Nucleus accumbens (tissue), 56 donors: ENCODE results near the gene NUP205.
"Not testable (repeated sequence)": the region's sequence is repeated elsewhere in the genome, so short reads cannot be mapped to it uniquely, and the experiment has no call there.

Experiments used
- DNase-seq, 56 donors: peaks; one replicate each; lab custom pipeline; 2025; lab: John Stamatoyannopoulos, UW

Gene NUP205

DNA sequence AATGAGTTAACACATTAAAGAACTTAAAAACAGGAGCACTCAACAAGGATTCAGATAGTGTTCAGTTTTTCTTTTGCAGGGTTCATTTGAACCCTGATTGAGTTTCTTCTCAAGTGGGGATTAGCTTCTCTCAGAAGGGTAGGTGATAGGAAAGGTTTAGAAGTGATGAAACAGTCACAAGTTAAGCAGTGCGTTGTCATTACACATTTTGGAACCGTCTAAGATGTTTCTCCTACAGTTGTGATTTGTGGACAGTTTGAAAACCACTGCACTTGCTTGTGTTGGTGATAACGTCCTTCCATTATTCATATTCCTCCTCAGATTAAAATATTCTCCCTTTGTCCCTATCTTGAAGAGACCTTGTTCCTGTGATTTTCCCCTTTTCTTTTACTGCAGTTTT, 107.3 kb downstream of the NUP205 start:
- no peak for DNase-seq

DNA sequence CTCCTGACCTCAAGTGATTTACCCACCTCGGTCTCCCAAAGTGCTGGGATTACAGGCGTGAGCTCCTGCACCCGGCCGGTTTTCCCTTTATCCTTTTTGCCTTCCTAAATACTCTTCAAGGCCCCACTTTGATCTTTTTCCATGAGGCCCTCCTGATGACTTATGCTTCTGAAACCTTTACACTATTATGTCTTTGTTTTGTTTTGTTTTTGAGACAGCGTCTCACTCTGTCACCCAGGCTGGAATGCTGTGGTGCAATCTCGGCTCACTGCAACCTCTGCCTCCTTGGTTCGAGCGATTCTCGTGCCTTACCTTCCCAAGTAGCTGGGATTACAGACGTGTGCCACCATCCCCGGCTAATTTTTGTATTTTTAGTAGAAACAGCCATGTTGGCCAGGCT, 108.4 kb downstream of the NUP205 start:
- no peak for DNase-seq

DNA sequence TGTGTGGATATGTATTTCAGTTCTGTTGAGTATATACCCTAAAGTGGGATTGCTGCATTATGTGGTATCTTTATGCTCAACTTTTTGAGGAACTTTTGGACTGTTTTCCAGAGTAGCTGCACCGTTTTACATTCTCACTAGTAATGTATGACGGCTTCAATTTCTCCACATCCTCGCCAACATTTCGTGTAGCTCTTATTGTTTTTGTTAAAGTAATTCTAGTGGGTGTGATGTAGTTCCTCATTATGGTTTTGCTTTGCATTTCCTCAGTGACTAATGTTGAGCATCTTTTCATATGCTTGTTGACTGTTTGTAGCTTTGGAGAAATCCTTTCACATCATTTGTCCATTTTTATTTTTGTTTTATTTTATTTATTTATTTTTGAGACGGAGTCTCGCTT, 109.1 kb downstream of the NUP205 start:
- DNase-seq: no peak

DNA sequence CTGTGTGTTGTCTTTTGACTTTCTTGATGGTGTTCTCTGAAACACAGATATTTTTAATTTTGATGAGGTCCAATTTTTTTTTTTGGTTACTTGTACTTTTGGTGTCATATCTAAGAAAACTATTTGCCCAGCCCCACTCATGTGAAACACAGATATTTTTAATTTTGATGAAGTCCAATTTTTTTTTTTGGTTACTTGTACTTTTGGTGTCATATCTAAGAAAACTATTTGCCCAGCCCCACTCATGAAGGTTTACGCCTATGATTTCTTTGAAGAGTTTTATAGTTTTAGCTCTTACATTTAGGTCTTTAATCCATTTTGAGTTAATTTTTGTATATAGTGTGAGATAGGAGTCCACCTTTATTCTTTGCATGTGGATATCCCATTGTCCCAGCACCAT, 109.9 kb downstream of the NUP205 start:
- not testable (repeated sequence) for DNase-seq

DNA sequence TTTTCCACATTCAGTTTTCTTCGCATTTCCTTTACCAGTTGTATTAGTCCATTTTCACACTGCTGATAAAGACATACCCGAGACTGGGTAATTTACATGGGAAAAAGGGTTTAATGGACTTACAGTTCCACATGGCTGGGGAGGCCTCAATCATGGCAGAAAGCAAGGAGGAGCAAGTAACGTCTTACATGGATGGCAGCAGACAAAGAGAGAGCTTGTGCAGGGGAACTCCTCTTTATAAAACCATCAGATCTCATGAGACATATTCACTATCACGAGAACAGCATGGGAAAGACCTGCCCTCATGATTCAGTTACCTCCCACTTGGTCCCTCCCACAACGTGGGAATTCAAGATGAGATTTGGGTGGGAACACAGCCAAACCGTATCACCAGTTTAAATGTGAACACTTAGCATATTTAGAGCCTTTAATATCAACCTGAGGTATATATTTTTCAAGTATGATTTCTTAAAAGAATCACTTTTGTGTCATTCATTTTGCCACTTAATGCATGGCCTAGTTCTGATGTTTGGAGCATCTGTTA, 111.2 kb downstream of the NUP205 start:
- not testable (repeated sequence) for DNase-seq

DNA sequence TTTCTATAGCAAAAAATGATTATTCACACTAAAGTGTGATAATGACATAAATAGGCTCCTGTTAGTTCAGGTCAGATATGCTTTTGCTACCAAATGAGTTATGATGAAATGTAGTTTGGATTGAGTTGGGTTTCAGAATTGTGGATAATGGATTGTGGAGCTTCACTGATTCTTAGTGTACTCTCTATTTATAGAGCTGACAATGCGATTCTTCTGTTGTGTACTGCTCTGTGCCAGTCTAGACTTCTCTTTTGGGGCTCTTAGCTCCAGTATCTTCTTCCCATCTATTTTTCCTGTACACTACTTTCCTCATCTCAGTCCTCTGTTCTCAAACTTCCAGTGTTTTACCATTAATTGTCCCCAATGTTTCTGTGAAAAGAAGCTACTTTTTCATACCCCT, 112.1 kb downstream of the NUP205 start:
- no peak for DNase-seq

DNA sequence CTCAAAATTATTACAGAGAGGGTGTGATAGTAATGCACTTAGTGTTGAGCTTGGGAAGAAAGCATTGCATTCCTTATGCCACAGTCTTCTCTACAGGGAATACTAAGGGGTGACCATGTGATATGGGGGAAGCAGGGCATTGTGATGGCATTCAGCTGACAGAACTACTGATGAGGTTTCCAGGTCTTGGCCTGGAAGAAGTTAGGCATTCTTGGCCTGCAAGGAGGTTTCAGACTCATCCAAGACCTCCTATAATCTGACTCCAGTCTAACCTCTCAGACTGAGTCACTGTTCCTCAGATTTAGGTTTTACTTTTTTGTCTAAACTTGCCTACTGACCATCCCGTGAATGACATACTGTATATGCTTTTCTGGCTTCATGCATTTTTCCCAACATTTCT, 112.5 kb downstream of the NUP205 start:
- no peak for DNase-seq

DNA sequence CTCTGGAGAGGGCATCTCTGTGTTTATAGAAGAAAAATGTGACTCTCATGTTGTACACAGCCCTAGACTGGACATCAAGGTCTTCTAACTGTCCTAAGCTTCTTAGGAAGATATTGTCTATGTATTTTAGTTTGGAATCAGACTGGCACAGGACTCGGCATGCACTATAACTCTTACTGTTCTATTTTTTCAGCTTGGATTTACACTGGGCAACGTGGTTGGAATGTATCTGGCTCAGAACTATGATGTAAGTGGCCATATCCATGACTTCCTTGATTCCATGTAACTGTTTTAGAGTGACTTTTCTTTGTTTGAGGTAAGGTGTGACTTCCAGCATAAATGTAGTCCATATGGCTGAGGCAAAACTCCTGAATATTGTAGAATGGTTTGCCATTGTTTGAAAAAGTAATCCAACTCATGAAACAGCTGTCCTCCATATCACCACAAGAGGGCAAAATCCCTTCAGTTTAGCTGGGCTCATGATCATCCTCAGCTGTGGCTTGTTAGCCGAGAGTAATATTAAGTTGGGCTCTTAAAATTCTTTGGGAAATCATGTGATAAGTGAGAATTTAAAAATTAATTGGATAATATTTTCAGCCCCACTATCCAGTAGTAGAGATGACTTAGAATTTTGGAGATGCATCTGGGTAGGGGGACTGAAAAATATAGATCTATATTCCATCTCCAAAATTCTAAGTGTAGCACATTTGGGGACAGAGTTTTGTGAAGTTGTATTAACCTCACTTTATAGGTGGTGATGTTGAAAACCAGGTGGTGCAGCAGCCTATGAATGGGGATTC, 115.0 kb downstream of the NUP205 start:
- DNase-seq: peak in 8 of 56 donors; percentile 1 to 24 (median 13)

DNA sequence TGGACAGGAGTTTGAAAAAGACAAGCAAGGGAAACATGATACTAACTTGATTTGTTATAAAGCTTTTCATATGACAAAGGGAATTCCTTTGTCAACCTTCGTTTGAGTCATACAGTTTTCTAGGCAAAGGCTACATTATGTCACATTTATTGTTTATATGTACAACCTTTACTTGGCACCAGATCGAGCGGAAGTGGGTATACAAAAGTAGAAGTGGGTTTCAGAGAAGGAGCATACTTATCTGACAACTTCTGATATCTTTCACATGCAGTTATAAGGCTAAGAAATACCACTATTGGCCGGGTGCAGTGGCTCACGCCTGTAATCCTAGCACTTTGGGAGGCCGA, 115.6 kb downstream of the NUP205 start:
- no peak for DNase-seq

DNA sequence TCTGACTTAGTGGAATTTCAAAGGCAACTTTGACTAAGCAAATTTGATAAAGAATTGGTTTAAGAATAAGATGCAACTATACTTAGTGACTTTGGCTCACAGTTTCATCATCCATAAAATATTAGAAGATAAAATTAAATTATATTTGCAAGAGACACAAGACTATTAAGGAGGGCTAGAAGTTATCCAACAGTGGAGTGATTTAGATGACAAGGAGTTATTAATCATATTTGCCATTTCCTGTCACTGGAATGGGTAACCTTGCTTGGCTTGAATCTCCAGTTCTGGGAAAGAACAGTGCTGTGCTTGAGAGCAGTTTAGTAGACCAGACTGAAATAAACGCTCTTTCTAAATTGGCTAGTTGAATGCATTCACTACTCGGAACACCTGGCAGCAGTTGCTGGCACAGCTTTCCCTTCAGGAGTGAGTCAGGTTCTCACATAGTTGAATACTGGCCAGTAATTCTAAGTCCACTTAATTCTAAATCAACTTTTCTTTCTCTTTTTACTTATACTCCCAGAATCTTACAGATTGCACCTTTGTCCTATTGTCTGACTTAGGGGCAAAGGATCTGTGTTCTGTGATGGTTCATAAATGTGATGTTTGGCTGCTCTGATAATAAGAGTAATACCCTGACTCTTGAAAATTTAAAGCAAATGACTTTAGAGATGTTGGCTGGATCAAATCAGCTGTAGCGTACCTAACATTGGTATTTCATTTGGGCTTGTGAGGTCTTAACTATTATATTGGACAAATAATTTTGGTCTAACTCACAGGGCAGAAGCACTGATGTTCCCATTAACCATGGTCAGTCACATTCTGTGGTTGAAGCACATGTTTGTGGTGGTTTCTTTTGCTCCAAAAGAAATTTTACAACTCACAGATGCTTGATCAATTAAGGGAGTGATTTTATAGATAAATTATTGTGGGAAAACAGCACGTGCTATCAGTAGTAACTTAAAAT, 121.2 kb downstream of the NUP205 start:
- DNase-seq: no peak

DNA sequence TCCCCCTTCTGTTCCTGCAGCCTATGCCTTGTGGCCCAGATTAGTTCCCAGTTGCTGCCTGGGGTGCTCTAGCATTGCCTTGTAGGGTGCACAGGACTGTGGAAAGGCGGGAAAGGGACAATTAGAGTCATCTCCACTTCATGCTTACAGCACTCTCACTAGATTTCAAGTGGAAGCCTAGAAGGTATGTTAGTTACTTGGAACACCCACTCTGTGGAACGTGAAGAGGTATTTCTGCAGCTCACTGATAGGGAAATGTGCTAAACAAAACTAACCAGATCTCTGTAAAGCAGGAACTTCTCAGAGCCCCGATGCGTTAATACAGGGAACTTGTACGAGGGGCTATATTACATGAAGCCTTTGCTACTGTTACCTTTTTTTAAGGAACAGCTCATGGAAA, 124.0 kb downstream of the NUP205 start:
- DNase-seq: no peak

DNA sequence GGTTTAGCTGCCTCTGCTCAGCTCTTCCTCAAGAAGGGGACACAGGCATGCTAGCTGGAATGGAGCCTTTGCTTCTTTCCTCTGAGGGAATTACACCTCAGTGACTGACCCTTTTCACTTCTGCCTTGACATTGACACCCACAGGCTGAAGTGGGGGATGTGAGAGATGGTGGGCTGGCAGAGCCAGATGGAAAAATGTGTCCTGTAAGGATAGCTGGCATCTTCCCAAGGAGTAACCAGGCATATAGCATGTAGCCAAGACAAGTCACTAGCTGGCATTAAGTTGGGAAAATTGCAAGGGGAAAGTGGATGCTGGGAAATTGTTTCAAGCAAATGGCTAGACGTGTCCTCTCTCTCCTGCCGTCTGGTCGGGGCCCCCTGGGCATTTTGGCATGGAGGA, 124.5 kb downstream of the NUP205 start:
- DNase-seq: no peak

DNA sequence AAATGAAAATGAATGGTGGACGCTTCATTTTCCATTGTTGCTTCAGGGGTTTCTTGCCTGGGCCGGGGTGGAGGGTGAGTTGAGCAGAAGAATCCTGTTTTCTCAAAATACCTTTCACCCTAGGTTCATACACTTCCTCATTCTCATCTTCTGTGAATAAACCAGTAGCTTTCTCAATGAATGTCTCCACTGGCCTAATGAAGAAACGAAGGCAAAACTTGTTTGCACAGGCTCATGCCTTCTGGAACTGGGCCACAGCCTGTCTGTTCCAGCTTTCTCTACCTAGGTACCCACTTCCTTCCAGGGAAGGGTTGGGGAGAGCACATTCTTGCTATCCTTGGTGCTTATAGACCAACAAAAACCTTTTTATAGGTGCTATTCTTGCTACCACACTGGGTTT, 125.9 kb downstream of the NUP205 start:
- no peak for DNase-seq

DNA sequence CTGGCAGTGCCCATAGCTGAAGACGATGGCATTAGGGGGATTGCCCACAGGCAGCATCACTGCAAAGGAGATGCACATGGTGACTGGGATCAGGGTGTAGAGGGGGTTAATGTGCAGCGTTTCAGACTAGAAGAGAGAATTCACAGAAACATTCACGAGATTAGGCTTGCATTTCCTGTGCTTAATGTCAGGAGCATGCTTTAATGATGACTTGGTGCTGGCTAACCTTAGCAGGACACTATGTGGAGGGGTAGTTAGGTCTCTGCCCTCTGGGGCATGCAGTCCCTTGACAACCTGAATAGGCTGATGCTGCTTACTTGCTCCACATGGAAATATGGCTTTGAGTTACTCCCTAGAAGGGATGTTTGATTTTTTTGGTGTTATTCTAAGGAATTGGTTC, 126.4 kb downstream of the NUP205 start:
- no peak for DNase-seq

DNA sequence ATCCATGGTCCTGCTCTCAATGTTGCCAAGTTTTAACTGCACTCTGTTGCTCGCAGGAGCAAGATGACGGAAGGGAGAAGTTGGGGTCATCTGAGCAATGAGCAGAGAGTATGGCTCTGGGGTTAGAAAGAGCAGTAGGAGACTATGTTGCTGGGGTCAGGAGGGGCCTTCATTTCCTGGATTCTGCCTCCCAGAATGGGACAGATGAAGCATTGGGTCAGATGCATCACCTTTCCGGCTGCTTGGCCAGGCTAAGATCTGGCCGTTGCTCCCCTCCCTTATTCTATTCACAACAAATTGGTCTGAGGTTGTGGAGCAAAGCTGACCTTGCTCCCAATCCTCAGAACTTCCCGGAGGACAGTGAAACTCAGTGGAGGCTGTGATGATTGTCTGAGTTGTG, 127.0 kb downstream of the NUP205 start:
- no peak for DNase-seq

DNA sequence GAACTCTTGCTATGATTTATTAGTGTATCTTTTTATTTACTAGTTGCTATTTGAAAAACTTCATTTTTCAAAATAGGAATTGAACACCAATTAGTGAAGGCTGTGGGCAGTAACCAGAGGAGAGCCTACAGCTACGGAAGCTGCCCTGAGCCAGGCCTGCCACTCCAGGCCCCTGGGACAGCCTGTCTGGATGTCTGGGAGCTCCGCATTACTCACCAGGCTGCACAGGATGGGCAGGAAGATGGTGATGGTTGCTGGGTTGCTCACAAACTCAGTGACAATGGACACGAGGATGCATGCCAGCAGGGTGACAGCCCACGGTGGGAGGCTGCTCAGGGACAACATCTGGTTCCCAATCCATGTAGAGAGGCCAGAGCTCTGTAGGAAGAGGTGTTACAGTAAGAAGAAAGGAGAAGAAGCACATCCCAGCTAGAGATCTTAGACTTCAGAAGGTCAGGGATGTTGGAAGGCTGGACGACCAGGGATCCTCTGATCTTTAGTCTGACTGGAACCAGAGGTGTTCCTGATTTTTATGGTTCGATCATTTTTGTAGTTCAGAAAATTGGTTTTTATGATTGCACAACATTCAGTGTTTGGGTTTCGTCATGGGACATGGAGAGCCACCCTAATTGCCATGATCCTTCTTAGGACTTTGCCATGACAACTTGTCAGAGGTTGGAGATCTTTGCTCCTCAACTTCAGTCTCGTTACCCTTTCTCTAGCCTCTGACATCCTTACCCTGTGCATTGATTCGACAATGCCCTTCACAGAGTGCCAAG, 127.8 kb downstream of the NUP205 start:
- DNase-seq: no peak

DNA sequence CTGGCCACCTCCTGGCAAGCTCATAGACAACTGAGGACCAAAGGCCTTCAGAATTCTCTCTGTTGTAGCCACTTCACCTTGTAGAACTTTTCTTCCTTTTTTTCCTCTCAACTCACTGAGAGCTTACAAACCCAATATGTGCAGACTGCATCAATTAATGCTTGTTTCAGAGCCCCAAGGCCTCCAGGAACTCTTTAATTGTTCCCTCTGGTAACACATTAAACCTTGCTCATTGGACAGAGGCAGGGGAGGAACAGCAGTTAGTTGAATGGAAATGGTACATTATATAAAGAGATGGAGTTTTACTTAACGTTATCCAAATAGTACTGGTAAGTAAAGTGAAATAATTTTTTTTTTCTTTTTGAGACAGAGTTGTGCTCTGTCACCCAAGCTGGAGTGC, 129.7 kb downstream of the NUP205 start:
- no peak for DNase-seq

DNA sequence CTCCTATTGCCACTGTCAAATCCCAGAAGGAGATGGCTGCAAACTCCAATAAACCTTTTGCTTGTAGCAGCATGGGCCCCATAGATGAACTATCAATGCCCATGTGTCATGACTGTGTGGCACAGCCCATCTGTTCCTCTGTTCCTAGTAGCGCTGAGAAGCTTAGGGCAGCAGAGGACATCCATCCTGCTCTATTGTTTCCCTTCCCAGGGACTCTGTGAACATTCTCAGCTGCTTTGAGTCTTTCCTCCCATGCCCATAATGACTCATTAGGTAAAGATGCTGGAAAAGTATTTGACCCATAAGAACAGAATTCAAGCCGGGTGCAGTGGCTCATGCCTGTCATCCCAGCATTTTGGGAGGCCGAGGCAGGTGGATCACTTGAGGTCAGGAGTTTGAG, 132.8 kb downstream of the NUP205 start:
- no peak for DNase-seq

DNA sequence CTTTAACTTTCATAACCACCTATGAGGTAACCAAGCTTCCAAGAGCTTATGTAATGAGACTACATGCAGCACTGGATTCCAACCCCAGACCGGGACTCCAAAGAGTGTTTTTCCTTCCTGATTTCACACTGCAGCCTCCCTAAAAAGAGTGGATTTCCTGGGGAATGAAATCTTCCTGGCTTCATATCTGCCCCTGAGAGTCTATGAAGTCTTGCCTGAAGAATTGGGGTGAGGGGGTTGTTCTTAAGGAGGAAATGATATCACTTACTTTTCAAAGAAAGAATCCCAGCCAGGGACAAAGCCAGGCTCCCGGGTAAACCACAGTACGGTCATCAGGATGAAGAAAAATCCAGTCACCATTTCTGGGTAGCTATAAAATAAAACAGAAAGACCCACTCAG, 134.3 kb downstream of the NUP205 start:
- DNase-seq: no peak

DNA sequence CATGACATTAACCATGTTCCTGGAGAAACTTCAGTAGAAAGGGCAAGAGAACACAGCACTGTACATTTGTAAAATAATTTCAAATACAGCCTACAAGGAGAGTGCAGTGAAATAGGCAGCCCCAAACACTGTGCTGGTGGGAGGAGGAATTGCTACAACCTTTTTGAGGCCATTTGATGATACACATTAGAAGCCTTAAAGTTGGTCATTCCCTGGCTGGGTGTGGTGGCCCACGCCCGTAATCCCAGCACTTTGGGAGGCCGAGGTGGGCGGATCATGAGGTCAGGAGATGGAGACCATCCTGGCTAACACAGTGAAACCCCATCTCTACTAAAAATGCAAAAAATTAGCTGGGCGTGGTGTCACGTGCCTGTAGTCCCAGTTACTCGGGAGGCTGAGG, 134.9 kb downstream of the NUP205 start:
- not testable (repeated sequence) for DNase-seq

DNA sequence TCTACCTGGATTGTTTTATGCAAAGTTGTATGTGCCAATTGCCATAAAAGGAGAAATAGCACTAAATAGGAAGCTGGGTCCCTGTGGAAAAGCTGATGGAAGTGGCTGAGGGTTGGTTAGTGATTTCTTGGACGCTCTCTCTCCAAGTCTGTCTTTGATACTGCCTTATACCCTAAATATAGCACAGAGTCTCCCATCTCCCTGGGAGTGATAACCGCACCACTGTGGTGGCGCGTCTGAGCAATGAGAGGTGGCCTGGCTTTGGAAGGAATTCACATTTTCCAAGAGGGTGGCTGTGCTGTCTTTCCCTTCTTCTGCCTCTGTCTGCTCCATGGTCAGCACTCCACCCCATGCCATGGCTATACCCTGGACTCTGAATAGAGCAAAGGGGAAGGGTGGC, 135.8 kb downstream of the NUP205 start:
- DNase-seq: no peak
